T-helper 17 cell (primary cell): ENCODE data around the gene WDR12. TPM values are rescaled to one million over a fixed set of nuclear protein-coding genes. Genes with fewer than 3 reads are reported as not detected.
"Not testable (repeated sequence)": the region's sequence is repeated elsewhere in the genome, so short reads cannot be mapped to it uniquely, and the experiment has no call there.

ENCODE experiments used
- ATAC-seq: fragments of 150-1000 bp; cut with Tn5 transposase; 2 replicates; pipeline ENCODE4 v1.10.0; 2021; ENCODE audit warnings: mild to moderate bottlenecking, moderate library complexity
- DNase-seq, 3 donors: peaks; one replicate each; pipeline versions ENCODE4 v3.0.0 to v3.0.0-alpha.2; 2020 to 2021
- H3K9me3 ChIP-seq: one replicate; pipeline ENCODE4 v1.7.0; 2013; ENCODE audit warnings: low read length, mild to moderate bottlenecking; ENCODE audit not compliant: control insufficient read depth, poor library complexity, severe bottlenecking
- H3K27ac Mint-ChIP-seq: one replicate; pipeline ENCODE4 v1.8.0; 2022; ENCODE audit warnings: mild to moderate bottlenecking, moderate library complexity, mixed read lengths
- H3K27me3 Mint-ChIP-seq: one replicate; pipeline ENCODE4 v1.8.0; 2022; ENCODE audit warnings: mixed read lengths
- H3K36me3 Mint-ChIP-seq: one replicate; pipeline ENCODE4 v1.8.0; 2022; ENCODE audit warnings: low read depth, mixed read lengths
- H3K4me1 Mint-ChIP-seq: one replicate; pipeline ENCODE4 v1.8.0; 2022; ENCODE audit warnings: mild to moderate bottlenecking, mixed read lengths
- H3K4me3 Mint-ChIP-seq: one replicate; pipeline ENCODE4 v1.8.0; 2022; ENCODE audit warnings: mild to moderate bottlenecking, moderate library complexity, mixed read lengths
- total RNA-seq, 4 donors: library from RNA in 2 of 4; stranded (reverse) in 2 of 4; gene quantifications; one replicate each; pipeline ENCODE4 v1.2.3 and lab custom pipeline; 2022 to 2026

The WDR12 gene
- total RNA-seq (10 to 100 TPM; 13.4 to 18.0 TPM), total RNA-seq (lab: John Stamatoyannopoulos, UW) (19.1 to 50.9 reads per million in 2 donors)

- H3K9me3 ChIP-seq: no peaks in the 10 kb centered on the region
- peak; percentile 81 to 82 (median 82) for DNase-seq
- peak within 1 kb of the TSS; percentile 95 for H3K27ac Mint-ChIP-seq
- peaks cover 17% of the 10 kb centered on the region for H3K4me1 Mint-ChIP-seq
- peak; percentile 86 for ATAC-seq
- H3K27me3 Mint-ChIP-seq: no peaks in the 10 kb centered on the region
- H3K4me3 Mint-ChIP-seq: peak within 1 kb of the TSS; percentile 97
- peaks cover 2% of the 10 kb centered on the region for H3K36me3 Mint-ChIP-seq
Observed at GRCh38 chr2:202911512-202912341, at the start of gene WDR12, which contains the start of gene CARF. Gene WDR12 (minus strand): TSS chr2:202911673. CDS start chr2:202911476, 197 bp downstream. Gene CARF (plus strand): TSS chr2:202912275. CDS start chr2:202941903, 29,628 bp downstream.

DNA sequence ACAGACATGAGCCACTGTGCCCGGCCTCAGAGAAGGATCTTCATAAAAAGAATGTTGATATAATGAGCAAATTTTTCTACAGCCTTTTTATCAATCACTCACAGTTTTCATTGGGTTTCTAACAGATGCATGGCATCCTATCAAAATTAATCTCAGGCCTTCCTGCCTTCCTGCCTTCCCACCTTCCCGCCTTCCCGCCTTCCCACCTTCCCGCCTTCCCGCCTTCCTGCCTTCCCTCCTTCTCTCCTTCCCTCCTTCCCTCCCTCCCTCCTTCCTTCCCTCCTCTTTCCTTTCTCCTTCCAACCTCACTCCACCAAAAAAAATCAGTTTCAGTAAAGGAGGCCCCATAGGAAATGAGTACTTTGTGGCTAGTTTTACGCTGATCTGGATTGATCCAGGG lies 49.1 kb upstream of the WDR12 start:
- H3K4me3 Mint-ChIP-seq: no peak overlapping the region

GRCh38 chr2:202950592-202950991 lies 39.1 kb upstream of the WDR12 start:
- H3K27ac Mint-ChIP-seq: no peak overlapping the region
- H3K9me3 ChIP-seq: no peaks in the 10 kb centered on the region
- no peaks in the 10 kb centered on the region for H3K27me3 Mint-ChIP-seq
- H3K4me3 Mint-ChIP-seq: no peak overlapping the region
- H3K4me1 Mint-ChIP-seq: peaks cover 5% of the 10 kb centered on the region
- no peak for ATAC-seq
- no peak for DNase-seq
- H3K36me3 Mint-ChIP-seq: peaks cover 2% of the 10 kb centered on the region

More for the DNA sequence above, 49.1 kb upstream of the WDR12 start:
- no peaks in the 10 kb centered on the region for H3K9me3 ChIP-seq
- peaks cover 4% of the 10 kb centered on the region for H3K4me1 Mint-ChIP-seq
- H3K27ac Mint-ChIP-seq: no peak overlapping the region
- DNase-seq: no peak
- no peak for ATAC-seq
- H3K36me3 Mint-ChIP-seq: peaks cover 4% of the 10 kb centered on the region
- no peaks in the 10 kb centered on the region for H3K27me3 Mint-ChIP-seq

- H3K4me3 Mint-ChIP-seq, H3K9me3 ChIP-seq, DNase-seq, H3K27ac Mint-ChIP-seq, H3K4me1 Mint-ChIP-seq, H3K36me3 Mint-ChIP-seq, H3K27me3 Mint-ChIP-seq, ATAC-seq: not testable (repeated sequence)
Observed at GRCh38 chr2:202949333-202949732, 37.9 kb upstream of the WDR12 start.

- Mint-ChIP-seq H3K4me3 (no peak overlapping the region), H3K27ac (no peak overlapping the region), H3K36me3 (peaks cover 2% of the 10 kb centered on the region), H3K4me1 (peaks cover 2% of the 10 kb centered on the region), H3K27me3 (no peaks in the 10 kb centered on the region)
- no peak for ATAC-seq
- no peak for DNase-seq
- H3K9me3 ChIP-seq: no peaks in the 10 kb centered on the region
Observed at GRCh38 chr2:202945497-202945896, 34.0 kb upstream of the WDR12 start.

DNA sequence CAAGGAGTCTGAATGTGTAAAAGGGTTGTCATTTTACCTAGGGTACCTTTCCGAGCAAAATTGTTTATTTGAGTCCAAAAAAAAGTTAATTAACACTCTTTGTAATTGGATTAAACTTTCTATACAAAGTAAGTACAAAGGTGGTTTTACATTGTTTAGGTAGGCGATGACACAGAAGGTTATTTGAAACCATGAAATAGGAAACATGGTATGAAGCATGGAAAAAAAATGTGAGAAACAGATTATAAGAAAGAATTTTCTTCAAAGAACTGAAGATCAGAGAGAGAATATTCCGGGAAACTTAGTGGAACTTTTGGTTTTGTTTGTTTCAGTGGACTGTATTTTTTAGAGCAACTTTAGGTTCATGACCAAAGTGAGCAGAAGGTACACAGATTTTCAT lies 33.3 kb upstream of the WDR12 start:
- Mint-ChIP-seq H3K36me3 (peaks cover 2% of the 10 kb centered on the region), H3K4me3 (no peak overlapping the region)
- ATAC-seq: no peak

DNA sequence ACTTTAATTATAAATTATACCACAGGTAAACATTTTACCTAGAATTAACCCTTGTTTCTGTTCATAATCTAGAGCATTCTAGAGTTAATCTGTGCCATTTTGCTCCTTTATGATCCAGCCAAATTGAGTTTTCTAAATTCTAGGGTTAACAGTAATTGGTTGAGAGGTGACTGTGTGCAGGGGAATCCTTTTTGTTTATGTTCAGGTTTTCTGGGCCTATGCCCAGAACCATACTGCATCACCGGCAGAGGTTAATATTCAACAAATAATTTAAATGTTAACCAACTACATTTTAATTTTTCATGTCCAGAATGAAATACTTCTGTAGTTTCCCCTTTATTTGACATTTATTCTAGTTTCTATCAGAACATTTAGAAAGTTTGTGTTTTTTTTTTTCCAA lies 32.9 kb upstream of the WDR12 start:
- Mint-ChIP-seq H3K27ac (no peak overlapping the region), H3K36me3 (peaks cover 2% of the 10 kb centered on the region), H3K4me1 (peaks cover 2% of the 10 kb centered on the region), H3K27me3 (no peaks in the 10 kb centered on the region), H3K4me3 (no peak overlapping the region)
- ATAC-seq: no peak
- DNase-seq: no peak
- H3K9me3 ChIP-seq: no peaks in the 10 kb centered on the region

More for the DNA sequence above, 33.3 kb upstream of the WDR12 start:
- no peaks in the 10 kb centered on the region for H3K27me3 Mint-ChIP-seq
- peaks cover 2% of the 10 kb centered on the region for H3K4me1 Mint-ChIP-seq
- no peak for DNase-seq
- H3K27ac Mint-ChIP-seq: no peak overlapping the region
- no peaks in the 10 kb centered on the region for H3K9me3 ChIP-seq

DNA sequence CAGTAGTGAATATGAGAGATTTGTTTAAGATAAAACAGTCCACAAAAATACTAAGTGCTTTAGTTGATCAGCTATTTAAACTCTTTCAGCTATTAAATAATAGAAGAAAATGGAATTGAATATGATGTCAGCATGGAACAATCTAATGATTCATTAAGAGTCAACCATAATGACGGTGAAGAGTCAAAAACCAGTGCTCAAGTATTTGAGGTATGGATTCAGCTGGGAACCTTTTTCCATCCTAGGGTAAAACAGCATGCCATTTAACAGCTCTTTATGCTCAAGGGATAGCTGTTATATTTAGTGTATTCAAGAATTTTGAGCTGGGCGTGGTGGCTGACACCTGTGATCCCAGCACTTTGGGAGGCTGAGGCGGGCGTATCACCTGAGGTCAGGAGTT lies 30.3 kb upstream of the WDR12 start:
- H3K27ac Mint-ChIP-seq: no peak overlapping the region
- H3K4me1 Mint-ChIP-seq: no peaks in the 10 kb centered on the region
- no peaks in the 10 kb centered on the region for H3K9me3 ChIP-seq
- peaks cover 4% of the 10 kb centered on the region for H3K36me3 Mint-ChIP-seq
- DNase-seq (no peak), ATAC-seq (no peak)
- no peak overlapping the region for H3K4me3 Mint-ChIP-seq
- H3K27me3 Mint-ChIP-seq: no peaks in the 10 kb centered on the region

DNA sequence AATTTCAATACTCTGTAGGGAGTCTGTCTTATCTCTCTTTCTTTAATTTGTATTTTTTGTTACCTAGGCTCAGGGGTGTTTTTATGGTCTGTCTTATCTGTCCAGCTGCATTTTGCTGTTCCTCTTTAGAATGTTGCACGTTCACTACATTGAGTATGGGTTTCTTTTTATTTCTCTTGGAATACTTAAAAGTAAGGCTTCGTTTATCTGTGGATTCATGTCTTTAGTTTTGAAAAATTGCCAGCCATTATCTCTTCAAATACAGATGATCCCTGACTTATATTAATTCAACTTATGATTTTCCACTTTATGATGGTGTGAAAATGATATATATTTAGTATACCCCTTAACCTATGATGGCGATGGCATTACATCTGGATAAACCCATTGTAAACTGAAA lies 27.5 kb upstream of the WDR12 start:
- Mint-ChIP-seq H3K4me1 (peaks cover 2% of the 10 kb centered on the region), H3K4me3 (no peak overlapping the region), H3K36me3 (peaks cover 7% of the 10 kb centered on the region), H3K27ac (no peak overlapping the region), H3K27me3 (no peaks in the 10 kb centered on the region)
- no peaks in the 10 kb centered on the region for H3K9me3 ChIP-seq
- DNase-seq (no peak), ATAC-seq (no peak)

- Mint-ChIP-seq H3K4me1 (peaks cover 14% of the 10 kb centered on the region), H3K27ac (no peak overlapping the region), H3K4me3 (no peak overlapping the region), H3K36me3 (peaks cover 17% of the 10 kb centered on the region), H3K27me3 (no peaks in the 10 kb centered on the region)
- ATAC-seq (no peak), DNase-seq (no peak)
- H3K9me3 ChIP-seq: no peaks in the 10 kb centered on the region
Observed at GRCh38 chr2:202934456-202934855, 23.0 kb upstream of the WDR12 start.

- no peak for ATAC-seq
- Mint-ChIP-seq H3K36me3 (peaks cover 18% of the 10 kb centered on the region), H3K27ac (no peak overlapping the region), H3K4me1 (peaks cover 17% of the 10 kb centered on the region), H3K27me3 (no peaks in the 10 kb centered on the region), H3K4me3 (no peak overlapping the region)
- DNase-seq: no peak
- H3K9me3 ChIP-seq: no peaks in the 10 kb centered on the region
Observed at GRCh38 chr2:202933958-202934357, 22.5 kb upstream of the WDR12 start.

DNA sequence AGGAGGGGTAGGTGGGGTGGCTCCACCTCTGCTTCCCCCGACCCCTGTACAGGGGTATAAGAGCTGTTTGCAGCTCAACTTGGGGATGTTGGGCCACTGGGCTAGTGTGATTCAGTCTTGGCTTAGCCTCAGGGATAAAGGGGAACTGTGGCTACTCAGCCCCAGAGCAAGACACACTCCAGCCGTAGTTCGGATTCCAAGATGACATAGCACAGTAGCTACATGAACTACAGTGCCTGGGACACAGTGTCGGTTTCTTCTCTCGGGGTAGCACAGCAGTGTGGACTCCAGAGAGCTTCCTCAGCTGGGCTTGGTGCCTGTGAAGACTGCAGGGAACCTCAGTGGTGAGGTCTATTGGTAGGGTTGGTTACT lies 21.7 kb upstream of the WDR12 start:
- no peaks in the 10 kb centered on the region for H3K27me3 Mint-ChIP-seq
- no peak for ATAC-seq

DNA sequence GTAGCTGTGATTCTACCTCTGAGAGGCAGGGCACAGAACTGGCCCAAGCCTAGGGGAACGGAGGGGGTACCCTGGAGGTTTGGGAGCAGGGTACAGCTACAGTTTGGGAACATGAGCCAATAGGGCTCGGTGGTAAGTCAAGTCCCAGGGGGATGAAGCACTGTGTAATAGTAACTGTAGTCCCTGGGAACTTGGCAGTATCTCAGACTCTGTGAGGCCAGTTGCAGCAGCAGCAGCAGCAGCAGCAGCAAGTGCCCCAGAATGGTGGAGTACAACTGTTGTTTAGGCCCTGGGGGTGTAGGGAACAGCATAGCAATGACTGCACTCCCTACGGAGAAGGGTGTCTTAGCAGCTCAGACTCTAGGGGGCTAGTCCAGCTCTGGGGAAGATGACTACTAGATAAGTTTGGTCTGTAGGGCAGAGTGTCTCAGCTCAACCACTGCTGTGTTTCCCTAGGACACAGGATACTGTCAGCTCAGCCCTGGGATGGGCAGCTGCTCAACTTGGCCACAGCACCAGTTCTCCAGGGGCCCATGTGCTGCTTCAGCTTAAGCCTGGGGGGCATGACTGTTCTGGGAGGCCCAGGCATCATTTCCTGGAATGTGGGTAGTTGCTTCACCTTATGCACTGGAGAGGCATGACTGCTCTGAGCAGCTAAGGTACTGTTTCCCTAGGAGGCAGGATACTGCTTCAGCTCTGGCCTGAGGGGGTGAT lies 21.1 kb upstream of the WDR12 start:
- no peaks in the 10 kb centered on the region for H3K9me3 ChIP-seq
- Mint-ChIP-seq H3K4me1 (peaks cover 19% of the 10 kb centered on the region), H3K4me3 (no peak overlapping the region), H3K36me3 (peaks cover 15% of the 10 kb centered on the region), H3K27ac (no peak overlapping the region), H3K27me3 (no peaks in the 10 kb centered on the region)
- DNase-seq (no peak), ATAC-seq (no peak)

More for the DNA sequence above, 21.7 kb upstream of the WDR12 start:
- H3K4me3 Mint-ChIP-seq: no peak overlapping the region
- DNase-seq: no peak
- H3K4me1 Mint-ChIP-seq: peaks cover 19% of the 10 kb centered on the region
- H3K36me3 Mint-ChIP-seq: peaks cover 15% of the 10 kb centered on the region
- H3K9me3 ChIP-seq: no peaks in the 10 kb centered on the region
- no peak overlapping the region for H3K27ac Mint-ChIP-seq
